ENCODE measurements around the gene TARDBP.
"Not testable (repeated sequence)": the region's sequence is repeated elsewhere in the genome, so short reads cannot be mapped to it uniquely, and the experiment has no call there.

TARDBP gene

DNA sequence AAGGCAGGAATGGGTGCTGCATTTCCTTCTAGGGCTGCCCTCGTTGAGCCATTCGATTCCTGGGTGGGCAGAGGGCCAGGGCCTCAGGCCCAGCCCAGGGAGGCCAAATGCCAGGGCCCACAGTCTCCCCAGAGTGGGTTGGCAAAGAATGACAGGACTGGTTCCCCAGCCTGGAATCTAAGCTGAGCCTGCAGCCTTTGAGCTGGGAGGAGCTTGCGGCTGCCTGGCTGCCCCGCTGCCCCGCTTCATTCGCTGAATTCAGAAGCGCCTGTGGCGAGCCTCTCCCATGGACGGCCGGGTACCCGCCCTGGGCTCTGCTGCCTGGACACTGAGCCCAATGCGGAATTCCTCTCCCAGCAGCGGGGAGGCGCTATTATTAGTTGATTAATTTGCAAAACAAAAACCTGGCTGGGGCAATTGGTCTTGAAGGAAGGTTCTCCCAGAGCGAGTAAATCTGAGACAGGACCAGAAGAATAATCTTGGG is 32.3 kb upstream of the TARDBP start:
- DNase-seq (ENCODE audit: extremely low spot score), result no peak
- POLR2A ChIA-PET, result no interaction called here
- TF ChIP-seq, protein P1, sequence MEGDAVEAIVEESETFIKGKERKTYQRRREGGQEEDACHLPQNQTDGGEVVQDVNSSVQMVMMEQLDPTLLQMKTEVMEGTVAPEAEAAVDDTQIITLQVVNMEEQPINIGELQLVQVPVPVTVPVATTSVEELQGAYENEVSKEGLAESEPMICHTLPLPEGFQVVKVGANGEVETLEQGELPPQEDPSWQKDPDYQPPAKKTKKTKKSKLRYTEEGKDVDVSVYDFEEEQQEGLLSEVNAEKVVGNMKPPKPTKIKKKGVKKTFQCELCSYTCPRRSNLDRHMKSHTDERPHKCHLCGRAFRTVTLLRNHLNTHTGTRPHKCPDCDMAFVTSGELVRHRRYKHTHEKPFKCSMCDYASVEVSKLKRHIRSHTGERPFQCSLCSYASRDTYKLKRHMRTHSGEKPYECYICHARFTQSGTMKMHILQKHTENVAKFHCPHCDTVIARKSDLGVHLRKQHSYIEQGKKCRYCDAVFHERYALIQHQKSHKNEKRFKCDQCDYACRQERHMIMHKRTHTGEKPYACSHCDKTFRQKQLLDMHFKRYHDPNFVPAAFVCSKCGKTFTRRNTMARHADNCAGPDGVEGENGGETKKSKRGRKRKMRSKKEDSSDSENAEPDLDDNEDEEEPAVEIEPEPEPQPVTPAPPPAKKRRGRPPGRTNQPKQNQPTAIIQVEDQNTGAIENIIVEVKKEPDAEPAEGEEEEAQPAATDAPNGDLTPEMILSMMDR (IDR thresholded peaks at IDR 0.05; ENCODE audit: control extremely low read depth, extremely low read depth, low read depth, missing control alignments), result peak; percentile 21
- CTCF ChIA-PET, result interaction anchor here (1.1 to 1.6 kb wide), 3 partner anchors 8 to 40 kb away, joined by 3 to 6 read pairs (median 4); no protein-coding TSS in a partner anchor

DNA sequence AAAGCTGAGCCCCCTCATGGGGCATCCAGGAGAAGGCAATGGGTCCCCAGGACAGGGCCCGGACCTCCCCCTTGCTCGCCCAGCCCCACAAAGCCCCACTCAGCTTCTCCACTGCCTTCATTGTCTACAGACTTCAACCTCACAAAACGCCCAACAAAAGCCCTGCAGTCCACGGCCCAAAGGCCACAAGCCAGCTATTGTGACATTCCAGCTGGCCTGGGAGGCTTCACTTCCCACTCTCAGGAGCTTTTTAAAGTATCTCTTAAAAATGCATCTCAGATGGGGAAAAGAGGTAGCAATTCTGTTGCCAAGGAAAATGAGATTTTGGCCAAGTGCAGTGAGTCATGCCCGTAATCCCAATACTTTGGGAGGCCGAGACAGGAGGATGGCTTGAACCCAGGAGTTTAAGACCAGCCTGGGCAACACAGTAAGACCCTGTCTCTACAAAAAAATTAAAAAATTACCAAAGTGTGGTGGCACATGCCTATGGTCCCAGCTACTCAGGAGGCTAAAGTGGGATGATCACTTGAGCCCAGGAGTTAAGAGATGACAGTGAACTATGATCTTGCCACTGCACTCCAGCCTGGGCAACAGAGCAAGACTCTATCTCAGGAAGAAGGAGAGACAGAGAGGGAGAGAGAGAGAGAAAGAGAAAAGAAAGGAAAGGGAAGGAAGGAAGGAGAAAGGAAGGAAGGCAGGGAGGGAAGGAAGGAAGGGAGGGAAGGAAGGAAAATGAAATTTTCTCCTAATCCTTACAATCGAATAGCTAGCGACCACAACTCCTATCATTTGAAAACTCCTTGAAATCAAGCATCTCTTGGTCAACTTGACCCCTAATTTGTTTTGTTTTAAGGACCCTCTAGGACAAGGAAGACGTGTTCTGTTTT is 31.4 kb upstream of the TARDBP start:
- CTCF ChIA-PET, result interaction anchor here (1.1 to 1.9 kb wide), 6 partner anchors 9 to 50 kb away, joined by 3 to 6 read pairs (median 4); no protein-coding TSS in a partner anchor
- DNase-seq (ENCODE audit: extremely low spot score), result no peak
- POLR2A ChIA-PET, result no interaction called here

GRCh38 chr1:10986525-10986890 is 25.9 kb upstream of the TARDBP start:
- no peak for DNase-seq (ENCODE audit: extremely low spot score)
- TF ChIP-seq, protein P1 (IDR thresholded peaks at IDR 0.05; ENCODE audit: control extremely low read depth, extremely low read depth, low read depth, missing control alignments), result no peak
- ChIA-PET POLR2A (interaction anchor here (0.7 to 1.2 kb wide), 3 partner anchors 13 to 469 kb away, joined by 4 to 5 read pairs (median 5); no protein-coding TSS in a partner anchor), CTCF (interaction anchor here (1.1 to 1.7 kb wide), 4 partner anchors 13 to 51 kb away, joined by 3 to 4 read pairs (median 3); no protein-coding TSS in a partner anchor)

More for the DNA sequence above, 31.4 kb upstream of the TARDBP start:
- TF ChIP-seq, protein P1 (IDR thresholded peaks at IDR 0.05; ENCODE audit: control extremely low read depth, extremely low read depth, low read depth, missing control alignments), result no peak

DNA sequence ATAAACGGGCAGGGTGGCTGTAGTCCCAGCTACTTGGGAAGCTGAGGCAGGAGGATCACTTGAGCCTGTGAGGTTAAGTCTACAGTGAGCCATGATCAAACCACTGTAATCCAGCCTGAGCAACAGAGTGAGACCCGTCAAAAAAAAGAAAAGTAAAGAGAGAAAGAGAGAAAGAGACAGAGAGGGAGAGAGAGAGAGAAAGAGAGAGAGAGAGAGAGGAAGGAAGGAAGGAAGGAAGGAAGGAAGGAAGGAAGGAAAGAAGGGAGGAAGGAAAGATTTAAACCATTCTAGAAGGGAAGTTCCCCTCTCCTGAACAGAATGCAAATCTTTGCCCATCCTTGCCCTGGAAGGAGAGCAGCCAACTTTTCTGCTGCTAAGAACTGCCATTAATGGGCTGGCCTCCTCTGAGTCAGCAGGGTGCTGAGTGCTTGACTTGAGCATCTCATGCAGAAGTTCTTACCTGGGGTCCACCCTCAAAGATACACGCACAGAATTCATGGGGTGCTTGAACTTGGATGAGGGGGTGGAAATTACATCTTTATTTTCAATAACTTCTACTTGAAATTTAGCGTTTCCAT is 24.5 kb upstream of the TARDBP start:
- POLR2A ChIA-PET, result no interaction called here
- TF ChIP-seq, protein P1 (IDR thresholded peaks at IDR 0.05; ENCODE audit: control extremely low read depth, extremely low read depth, low read depth, missing control alignments), result no peak
- DNase-seq (ENCODE audit: extremely low spot score), result no peak
- CTCF ChIA-PET, result no interaction called here

DNA sequence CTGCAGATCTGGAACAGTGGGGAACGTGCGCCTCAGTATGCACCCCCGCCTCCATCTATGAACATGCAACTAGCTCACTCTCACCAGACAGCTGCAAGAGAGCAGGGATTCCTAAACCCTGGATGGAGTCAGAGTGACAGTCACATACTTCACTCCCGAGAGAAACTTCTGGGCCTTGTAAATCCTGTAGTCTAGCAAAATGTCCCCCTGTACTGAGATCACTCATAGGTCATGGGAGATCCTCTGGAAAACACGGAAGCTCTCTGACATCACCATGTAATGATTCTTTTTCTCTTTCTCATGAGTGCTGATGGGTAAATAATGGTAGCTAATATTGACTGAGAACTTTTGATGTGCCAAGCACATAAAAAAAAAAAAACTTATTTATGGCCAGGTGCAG is 23.4 kb upstream of the TARDBP start:
- no peak for DNase-seq (ENCODE audit: extremely low spot score)
- TF ChIP-seq, protein P1 (IDR thresholded peaks at IDR 0.05; ENCODE audit: control extremely low read depth, extremely low read depth, low read depth, missing control alignments), result no peak
- CTCF ChIA-PET, result no interaction called here
- POLR2A ChIA-PET, result interaction anchor here (0.6 kb wide), 1 partner anchor 57 kb away, joined by 6 read pairs; no protein-coding TSS in a partner anchor

GRCh38 chr1:10989920-10990516 is 22.4 kb upstream of the TARDBP start:
- POLR2A ChIA-PET; CTCF ChIA-PET; DNase-seq (ENCODE audit: extremely low spot score): not testable (repeated sequence)

Data from GM10248 (cell line).